Keratinocyte (primary cell): Measurements from ENCODE around the gene RAET1E. TPM values are rescaled to one million over a fixed set of nuclear protein-coding genes. Genes with fewer than 3 reads are reported as not detected.
"Not testable (repeated sequence)": the region's sequence is repeated elsewhere in the genome, so short reads cannot be mapped to it uniquely, and the experiment has no call there.

Experiments
- DNase-seq: peaks from one replicate; pipeline ENCODE4 v3.0.0-alpha.2; 2011; ENCODE audit warnings: low read depth, missing footprints, low spot score
- FAIRE-seq: peaks from 2 replicates; lab custom pipeline; 2011; peaks lifted over from hg19 to GRCh38; lab: Jason Lieb, UNC
- H2AFZ ChIP-seq: 2 replicates; pipeline ENCODE4 v1.6.0; 2012; ENCODE audit warnings: low read length, control low read depth, inconsistent platforms; ENCODE audit not compliant: control insufficient read depth
- H3K27ac ChIP-seq: 2 replicates; pipeline ENCODE4 v1.5.1; 2011; ENCODE audit warnings: low read length; ENCODE audit not compliant: control insufficient read depth, insufficient read depth
- H3K27me3 ChIP-seq: 3 replicates; pipeline ENCODE4 v1.6.0; 2011; ENCODE audit warnings: low read length; ENCODE audit not compliant: control insufficient read depth, insufficient read depth; ENCODE audit errors: extremely low read depth
- H3K36me3 ChIP-seq, 2 experiments: 2 replicates in 1 of 2; 3 replicates in 1 of 2; pipeline ENCODE4 v1.5.1; 2011; ENCODE audit warnings: low read length in 2 of 2, mild to moderate bottlenecking in 1 of 2; ENCODE audit not compliant: control insufficient read depth in 2 of 2, insufficient read depth in 2 of 2; ENCODE audit errors: extremely low read depth in 1 of 2
- H3K4me1 ChIP-seq: 3 replicates; pipeline ENCODE4 v1.5.1; 2011; ENCODE audit warnings: low read length; ENCODE audit not compliant: control insufficient read depth, insufficient read depth; ENCODE audit errors: extremely low read depth
- H3K4me2 ChIP-seq: 3 replicates; pipeline ENCODE4 v1.6.0; 2011; ENCODE audit warnings: low read depth, low read length; ENCODE audit not compliant: control insufficient read depth, insufficient read depth; ENCODE audit errors: extremely low read depth
- H3K4me3 ChIP-seq, 3 experiments: fragments of 200-600 bp in 1 of 3; sonication (generic) in 1 of 3; 2 replicates in 2 of 3; 3 replicates in 1 of 3; pipeline ENCODE4 v1.5.1; 2011 to 2016; ENCODE audit warnings: low read length in 3 of 3, mild to moderate bottlenecking in 3 of 3, control low read depth in 2 of 3, inconsistent platforms in 1 of 3, low read depth in 1 of 3, mixed read lengths in 1 of 3, mixed run types in 1 of 3, moderate library complexity in 1 of 3; ENCODE audit not compliant: control insufficient read depth in 2 of 3, insufficient read depth in 2 of 3; ENCODE audit errors: extremely low read depth in 1 of 3
- H3K79me2 ChIP-seq: 2 replicates; pipeline ENCODE4 v1.6.0; 2012; ENCODE audit warnings: low read length; ENCODE audit not compliant: control insufficient read depth, insufficient read depth
- H3K9ac ChIP-seq: 3 replicates; pipeline ENCODE4 v1.6.0; 2011; ENCODE audit warnings: low read length; ENCODE audit not compliant: control insufficient read depth, insufficient read depth; ENCODE audit errors: extremely low read depth
- H3K9me1 ChIP-seq: 3 replicates; pipeline ENCODE4 v1.6.0; 2011; ENCODE audit warnings: low read length; ENCODE audit not compliant: control insufficient read depth, insufficient read depth; ENCODE audit errors: extremely low read depth
- H3K9me3 ChIP-seq: 2 replicates; pipeline ENCODE4 v1.5.1; 2012; ENCODE audit warnings: low read depth, low read length; ENCODE audit not compliant: control insufficient read depth
- H4K20me1 ChIP-seq: 3 replicates; pipeline ENCODE4 v1.6.0; 2011; ENCODE audit warnings: low read length; ENCODE audit not compliant: control insufficient read depth, insufficient read depth; ENCODE audit errors: extremely low read depth
- EZH2 ChIP-seq: IDR thresholded peaks from one replicate; pipeline ENCODE4 v1.6.1; 2012; ENCODE audit warnings: inconsistent platforms, mild to moderate bottlenecking, low read length, moderate library complexity
- dilution Hi-C: fragments of 300-500 bp; cut with MboI; formaldehyde crosslinking; loops from one replicate; pipeline ENCODE4 v1.7.0; 2020; ENCODE audit warnings: low sequenced_read_pairs; ENCODE audit not compliant: extremely low pct_ligation_motif_present
- polyA plus RNA-seq, 5 experiments: library from polyadenylated mRNA; depleted of rRNA in 3 of 5; stranded (reverse) in 3 of 5; stranded (forward) in 1 of 5; unstranded in 1 of 5; fragments of >200 nt; gene quantifications; 1 replicate in 1 of 5; 2 replicates in 3 of 5; 3 replicates in 1 of 5; pipeline versions ENCODE4 v1.2.1 to v1.2.3, GENCODE V29; 2011 to 2012; ENCODE audit warnings: missing spikeins in 2 of 5, low read depth in 1 of 5, low replicate concordance in 1 of 5
- TF ChIP-seq, protein P1 (sequence below), 3 experiments: IDR thresholded peaks in 1 of 3; conservative IDR thresholded peaks in 1 of 3; optimal IDR thresholded peaks in 1 of 3; 2 replicates in 2 of 3; 3 replicates in 1 of 3; pipeline versions ENCODE3 to v1.5.1; 2011; ENCODE audit warnings: low read length in 3 of 3, mild to moderate bottlenecking in 3 of 3, moderate library complexity in 2 of 3, control low read depth in 1 of 3, inconsistent platforms in 1 of 3; ENCODE audit not compliant: insufficient read depth in 2 of 3; ENCODE audit errors: extremely low read depth in 1 of 3

RAET1E gene
- polyA plus RNA-seq, 1 donor (not counting 4 experiments of a cell fraction or from before 2014, with no cell fraction given): 14.0 TPM

GRCh38 chr6:149921361-149921760 is 23.4 kb upstream of the RAET1E start:
- H3K9ac ChIP-seq: no peak overlapping the region
- H2AFZ ChIP-seq: no peak overlapping the region
- peaks cover 0 to 4% of the 10 kb centered on the region in 2 experiments for H3K36me3 ChIP-seq
- no peaks in the 10 kb centered on the region for H4K20me1 ChIP-seq
- dilution Hi-C loops: no loop called here
- H3K9me1 ChIP-seq: no peaks in the 10 kb centered on the region
- H3K4me2 ChIP-seq: no peak overlapping the region
- FAIRE-seq: no peak
- H3K4me3 ChIP-seq: no peak overlapping the region
- no peaks in the 10 kb centered on the region for H3K9me3 ChIP-seq
- H3K4me1 ChIP-seq: peaks cover 26% of the 10 kb centered on the region
- H3K79me2 ChIP-seq: no peaks in the 10 kb centered on the region
- no peaks in the 10 kb centered on the region for H3K27me3 ChIP-seq
- no peak for TF ChIP-seq EZH2
- TF ChIP-seq, protein P1, sequence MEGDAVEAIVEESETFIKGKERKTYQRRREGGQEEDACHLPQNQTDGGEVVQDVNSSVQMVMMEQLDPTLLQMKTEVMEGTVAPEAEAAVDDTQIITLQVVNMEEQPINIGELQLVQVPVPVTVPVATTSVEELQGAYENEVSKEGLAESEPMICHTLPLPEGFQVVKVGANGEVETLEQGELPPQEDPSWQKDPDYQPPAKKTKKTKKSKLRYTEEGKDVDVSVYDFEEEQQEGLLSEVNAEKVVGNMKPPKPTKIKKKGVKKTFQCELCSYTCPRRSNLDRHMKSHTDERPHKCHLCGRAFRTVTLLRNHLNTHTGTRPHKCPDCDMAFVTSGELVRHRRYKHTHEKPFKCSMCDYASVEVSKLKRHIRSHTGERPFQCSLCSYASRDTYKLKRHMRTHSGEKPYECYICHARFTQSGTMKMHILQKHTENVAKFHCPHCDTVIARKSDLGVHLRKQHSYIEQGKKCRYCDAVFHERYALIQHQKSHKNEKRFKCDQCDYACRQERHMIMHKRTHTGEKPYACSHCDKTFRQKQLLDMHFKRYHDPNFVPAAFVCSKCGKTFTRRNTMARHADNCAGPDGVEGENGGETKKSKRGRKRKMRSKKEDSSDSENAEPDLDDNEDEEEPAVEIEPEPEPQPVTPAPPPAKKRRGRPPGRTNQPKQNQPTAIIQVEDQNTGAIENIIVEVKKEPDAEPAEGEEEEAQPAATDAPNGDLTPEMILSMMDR (optimal IDR thresholded peaks at IDR 0.05 in 1 of 3, IDR thresholded peaks at IDR 0.05 in 1 of 3, conservative IDR thresholded peaks at IDR 0.05 in 1 of 3; ENCODE audit: extremely low read depth in 1 of 3, insufficient read depth in 2 of 3, low read length in 3 of 3): no peak
- no peak for DNase-seq
- H3K27ac ChIP-seq: no peak overlapping the region

DNA sequence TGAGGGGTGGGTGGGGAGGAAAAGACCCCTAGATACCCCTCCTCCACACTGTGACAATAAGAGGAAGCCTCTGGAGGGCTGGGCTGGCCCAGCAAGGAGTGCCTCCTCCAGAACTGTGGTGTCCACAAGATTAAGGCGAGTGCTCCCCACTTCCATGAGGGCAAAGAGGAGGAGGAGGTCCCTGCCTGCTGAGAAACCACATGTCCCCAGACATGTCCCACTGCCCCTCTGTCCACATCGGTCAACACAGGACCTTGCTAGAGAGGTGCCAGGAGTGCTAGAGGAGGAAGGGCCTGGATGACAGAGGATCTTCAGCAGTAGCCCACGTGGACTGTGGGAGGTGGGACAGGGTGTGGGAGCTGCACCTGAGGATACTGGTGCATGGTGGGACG is 21.9 kb upstream of the RAET1E start:
- H4K20me1 ChIP-seq: no peaks in the 10 kb centered on the region
- TF ChIP-seq, protein P1 (optimal IDR thresholded peaks at IDR 0.05 in 1 of 3, IDR thresholded peaks at IDR 0.05 in 1 of 3, conservative IDR thresholded peaks at IDR 0.05 in 1 of 3; ENCODE audit: extremely low read depth in 1 of 3, insufficient read depth in 2 of 3, low read length in 3 of 3): no peak
- no peak overlapping the region for H3K4me3 ChIP-seq
- no peak overlapping the region for H3K4me2 ChIP-seq
- no peak overlapping the region for H2AFZ ChIP-seq
- no peaks in the 10 kb centered on the region for H3K27me3 ChIP-seq
- no peaks in the 10 kb centered on the region for H3K9me1 ChIP-seq
- no peaks in the 10 kb centered on the region for H3K9me3 ChIP-seq
- H3K79me2 ChIP-seq: no peaks in the 10 kb centered on the region
- dilution Hi-C loops: no loop called here
- FAIRE-seq: no peak
- peaks cover 16% of the 10 kb centered on the region for H3K4me1 ChIP-seq
- no peak for DNase-seq
- no peak overlapping the region for H3K27ac ChIP-seq
- no peak overlapping the region for H3K9ac ChIP-seq
- peaks cover 0 to 4% of the 10 kb centered on the region in 2 experiments for H3K36me3 ChIP-seq

DNA sequence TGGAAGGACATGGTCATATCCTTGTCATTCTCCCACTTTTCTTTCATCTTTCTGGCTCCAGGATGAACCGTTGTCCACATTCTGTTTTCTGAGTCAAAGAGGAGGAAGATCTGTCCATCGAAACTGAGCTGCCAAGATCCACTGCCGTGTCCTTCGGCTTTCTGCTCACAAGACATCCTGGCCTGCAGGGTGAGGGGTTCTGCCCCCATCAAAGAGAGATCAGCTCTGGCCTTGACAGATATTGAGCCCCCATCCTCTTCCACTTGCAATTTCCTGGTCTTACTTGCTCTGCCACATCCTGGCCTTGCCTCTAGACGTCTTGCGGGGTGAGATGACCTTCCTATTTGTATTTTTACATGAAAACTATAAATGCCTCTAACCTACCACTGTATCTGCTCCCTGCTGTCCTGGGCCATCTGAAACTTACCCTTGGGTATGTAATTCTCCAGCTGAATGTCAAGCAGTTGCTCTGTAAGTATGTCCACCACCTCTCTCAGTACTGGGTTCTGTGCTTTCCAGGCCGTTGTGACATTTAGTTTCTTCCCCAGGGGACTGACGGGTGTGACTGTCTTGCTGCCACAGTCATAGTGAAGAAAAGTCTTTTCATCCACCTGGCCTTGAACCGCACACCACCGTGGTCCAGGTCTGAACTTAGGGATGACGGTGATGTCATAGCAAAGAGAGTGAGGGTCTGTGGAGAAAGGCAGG is 21.4 kb upstream of the RAET1E start:
- H3K27ac ChIP-seq, H3K9ac ChIP-seq, H3K79me2 ChIP-seq, FAIRE-seq, dilution Hi-C loops, H4K20me1 ChIP-seq, H3K36me3 ChIP-seq, H3K9me3 ChIP-seq, H3K4me3 ChIP-seq, H2AFZ ChIP-seq, H3K27me3 ChIP-seq, H3K9me1 ChIP-seq, H3K4me2 ChIP-seq, DNase-seq: not testable (repeated sequence)
- H3K4me1 ChIP-seq: peaks cover 16% of the 10 kb centered on the region
